Endothelial cell of hepatic sinusoid (primary cell): ENCODE measurements around the gene TUBA4A.
"Not testable (repeated sequence)": the region's sequence is repeated elsewhere in the genome, so short reads cannot be mapped to it uniquely, and the experiment has no call there.

Experiments
- in situ Hi-C: cut with HindIII; loops from 2 replicates; pipeline ENCODE4 v1.10.0; 2017; ENCODE audit warnings: low sequenced_read_pairs

TUBA4A gene

GRCh38 chr2:219287580-219288265 is 34.0 kb upstream of the TUBA4A start:
- in situ Hi-C loops, result no loop called here

GRCh38 chr2:219287116-219287440 is 33.4 kb upstream of the TUBA4A start:
- in situ Hi-C loops, result not testable (repeated sequence)

- in situ Hi-C loops, result no loop called here
These were observed 32.9 kb upstream of the TUBA4A start for GRCh38 chr2:219286436-219287115.

- in situ Hi-C loops, result no loop called here
These were observed 32.2 kb upstream of the TUBA4A start for GRCh38 chr2:219285894-219286425.

GRCh38 chr2:219285373-219285735 is 31.6 kb upstream of the TUBA4A start:
- in situ Hi-C loops, result no loop called here

- in situ Hi-C loops, result no loop called here
These were observed 31.0 kb upstream of the TUBA4A start for GRCh38 chr2:219284501-219285372.

- in situ Hi-C loops, result no loop called here
These were observed 29.3 kb upstream of the TUBA4A start for GRCh38 chr2:219282943-219283581.

- in situ Hi-C loops, result no loop called here
These were observed 28.7 kb upstream of the TUBA4A start for GRCh38 chr2:219282375-219282774.

- in situ Hi-C loops, result no loop called here
These were observed 27.9 kb upstream of the TUBA4A start for GRCh38 chr2:219281588-219281987.

- in situ Hi-C loops, result no loop called here
These were observed 26.9 kb upstream of the TUBA4A start for GRCh38 chr2:219280651-219281050.

GRCh38 chr2:219279916-219280516 is 26.3 kb upstream of the TUBA4A start:
- in situ Hi-C loops, result no loop called here

GRCh38 chr2:219279151-219279915 is 25.6 kb upstream of the TUBA4A start, which contains the start of gene DNAJB2:
DNAJB2 (plus strand) TSS chr2:219279366; CDS start chr2:219279834, 468 bp downstream.
- in situ Hi-C loops, result no loop called here

- in situ Hi-C loops, result no loop called here
These were observed 25.0 kb upstream of the TUBA4A start for GRCh38 chr2:219278655-219279150.

- in situ Hi-C loops, result no loop called here
These were observed 24.3 kb upstream of the TUBA4A start for GRCh38 chr2:219277703-219278654.

GRCh38 chr2:219274361-219274921 is 20.7 kb upstream of the TUBA4A start:
- in situ Hi-C loops, result no loop called here

GRCh38 chr2:219273937-219274336 is 20.2 kb upstream of the TUBA4A start:
- in situ Hi-C loops, result no loop called here

- in situ Hi-C loops, result no loop called here
These were observed 19.3 kb upstream of the TUBA4A start for GRCh38 chr2:219272995-219273394.

- in situ Hi-C loops, result no loop called here
These were observed 18.6 kb upstream of the TUBA4A start for GRCh38 chr2:219272356-219272755.
